ENCODE data around the gene ATP1A2. TPM values are rescaled to one million over a fixed set of nuclear protein-coding genes. Genes with fewer than 3 reads are reported as not detected.

ATP1A2 gene
- total RNA-seq, 1 donor from 2014 or later = 4.5 TPM

DNA sequence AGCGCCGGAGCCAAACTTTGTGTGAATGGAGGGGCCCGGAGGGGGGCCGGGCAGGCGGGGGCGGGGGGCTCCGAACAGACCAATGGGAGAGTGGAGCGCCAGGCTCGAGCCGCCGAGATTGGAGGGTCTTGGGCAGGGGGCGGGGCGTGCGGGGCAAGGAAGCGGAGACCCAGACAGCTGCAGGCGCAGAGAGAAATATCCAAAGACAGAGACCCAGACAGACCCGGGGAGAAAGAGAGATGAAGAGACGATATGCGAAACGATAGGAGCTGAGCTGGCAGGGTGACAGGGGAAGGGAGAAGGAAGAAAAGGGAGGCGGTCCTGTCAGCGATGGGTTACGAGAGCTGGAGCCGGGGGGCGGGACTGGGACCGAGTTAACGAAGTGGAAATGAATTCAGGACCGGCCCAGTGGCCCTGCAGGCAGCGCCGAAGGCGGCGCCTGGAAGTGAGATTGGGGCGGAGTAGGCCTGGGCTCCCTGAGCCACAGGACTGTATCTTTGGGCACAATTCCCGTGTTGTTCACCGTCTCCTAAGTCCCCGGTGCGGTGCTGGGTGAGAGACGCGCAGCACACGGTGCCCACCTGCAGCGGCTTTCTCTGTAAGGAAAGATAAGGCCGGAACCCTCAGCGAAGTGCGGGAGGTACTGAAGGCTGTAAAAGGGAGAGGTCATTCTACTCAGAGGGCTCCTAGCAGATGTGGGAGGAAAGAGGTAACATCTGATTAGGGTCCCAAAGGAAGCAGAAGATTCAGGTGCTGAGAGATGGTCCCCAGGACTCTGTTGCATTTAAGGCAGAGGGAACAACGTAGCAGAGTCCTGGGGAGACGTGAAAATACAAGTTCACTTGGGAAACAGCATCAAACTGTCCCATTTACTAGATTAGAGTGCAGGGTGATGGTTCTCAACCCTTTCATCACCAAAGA is 45.1 kb upstream of the ATP1A2 start:
- Histone ChIP-seq H3K4me1 (peaks cover 10% of the 10 kb centered on the region), H3K27me3 (ENCODE audit: low read depth) (peaks cover 5% of the 10 kb centered on the region), H3K27ac (no peak overlapping the region), H3K9me3 (no peaks in the 10 kb centered on the region), H3K36me3 (no peaks in the 10 kb centered on the region), H3K4me3 (peak overlapping the region; percentile 63)
- TF ChIP-seq CTCF (IDR thresholded peaks at IDR 0.05) = no peak
- peak; percentile 89 to 94 for ATAC-seq
- peak; percentile 87 for DNase-seq
- intact Hi-C loops (cut with DNase I) = no loop called here

DNA sequence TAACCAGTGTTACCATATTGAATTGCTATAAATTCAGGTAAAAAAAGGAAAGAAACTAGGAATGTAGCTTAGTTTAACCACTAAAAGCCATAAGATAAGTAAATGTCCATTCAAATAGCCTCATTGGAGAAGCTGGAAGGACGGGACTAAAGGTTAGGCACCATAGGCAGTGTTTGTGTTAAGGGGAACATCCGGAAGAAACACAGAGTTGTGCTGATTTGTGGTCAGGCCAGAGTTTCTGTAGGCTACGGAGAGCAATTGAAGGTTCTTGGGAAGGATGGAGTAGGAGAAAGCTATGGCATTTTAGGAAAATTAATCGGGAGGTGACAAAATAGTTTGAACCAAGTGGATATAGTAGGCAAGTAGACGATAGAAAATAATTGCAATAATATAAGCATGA is 44.3 kb upstream of the ATP1A2 start:
- Histone ChIP-seq H3K27ac (no peak overlapping the region), H3K27me3 (ENCODE audit: low read depth) (peaks cover 5% of the 10 kb centered on the region), H3K9me3 (no peaks in the 10 kb centered on the region), H3K4me1 (peaks cover 10% of the 10 kb centered on the region), H3K36me3 (no peaks in the 10 kb centered on the region), H3K4me3 (no peak overlapping the region)
- DNase-seq = no peak
- intact Hi-C loops (cut with DNase I) = no loop called here
- no peak for ATAC-seq
- TF ChIP-seq CTCF (IDR thresholded peaks at IDR 0.05) = no peak

DNA sequence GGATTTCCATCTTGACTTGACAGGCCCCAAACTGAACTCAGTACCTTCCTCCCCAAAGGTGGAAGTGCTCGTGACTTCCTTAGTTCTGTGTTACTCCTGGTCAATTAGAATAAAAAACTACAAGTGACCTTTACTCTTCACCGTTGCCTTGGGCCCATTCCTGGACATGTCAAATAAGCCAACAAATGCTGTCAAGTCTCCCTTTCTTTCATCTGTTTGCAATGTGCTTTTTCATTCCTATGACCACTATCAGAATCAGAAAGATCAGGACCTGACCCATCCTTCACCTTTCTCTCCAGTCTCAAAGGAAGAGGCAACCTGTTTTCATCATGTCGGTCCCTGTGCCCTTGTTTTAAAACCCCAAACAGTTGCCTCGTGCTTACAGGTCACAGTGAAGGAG is 40.7 kb upstream of the ATP1A2 start:
- no peak for DNase-seq
- Histone ChIP-seq H3K36me3 (no peaks in the 10 kb centered on the region), H3K4me1 (peaks cover 10% of the 10 kb centered on the region), H3K4me3 (no peak overlapping the region), H3K27me3 (ENCODE audit: low read depth) (peaks cover 20% of the 10 kb centered on the region), H3K9me3 (no peaks in the 10 kb centered on the region), H3K27ac (no peak overlapping the region)
- intact Hi-C loops (cut with DNase I) = no loop called here
- no peak for TF ChIP-seq CTCF (IDR thresholded peaks at IDR 0.05)
- no peak for ATAC-seq

DNA sequence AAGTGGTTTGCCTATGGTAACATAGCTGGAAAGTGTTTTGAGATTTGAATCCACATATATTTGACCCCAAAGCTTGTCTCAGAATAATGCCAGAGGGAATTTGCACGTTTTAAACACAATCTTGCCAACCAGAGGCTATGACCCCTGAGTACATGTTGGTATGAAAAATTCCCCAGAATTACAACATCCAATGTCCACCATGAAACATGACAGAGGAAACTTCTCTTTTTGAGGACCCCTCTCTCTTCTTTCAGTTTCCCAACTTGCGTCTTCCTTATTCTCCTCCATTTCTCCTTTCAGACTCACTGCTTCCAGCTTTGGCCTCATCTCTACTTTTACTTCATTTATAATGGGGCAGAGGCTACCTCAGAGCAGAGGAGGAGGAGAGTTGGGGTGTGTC is 39.7 kb upstream of the ATP1A2 start:
- intact Hi-C loops (cut with DNase I) = no loop called here
- no peaks in the 10 kb centered on the region for H3K9me3 ChIP-seq
- no peaks in the 10 kb centered on the region for H3K36me3 ChIP-seq
- H3K4me3 ChIP-seq = no peak overlapping the region
- no peak overlapping the region for H3K27ac ChIP-seq
- H3K4me1 ChIP-seq = peaks cover 4% of the 10 kb centered on the region
- TF ChIP-seq CTCF (IDR thresholded peaks at IDR 0.05) = no peak
- DNase-seq = no peak
- no peak for ATAC-seq
- H3K27me3 ChIP-seq (ENCODE audit: low read depth) = peaks cover 27% of the 10 kb centered on the region

DNA sequence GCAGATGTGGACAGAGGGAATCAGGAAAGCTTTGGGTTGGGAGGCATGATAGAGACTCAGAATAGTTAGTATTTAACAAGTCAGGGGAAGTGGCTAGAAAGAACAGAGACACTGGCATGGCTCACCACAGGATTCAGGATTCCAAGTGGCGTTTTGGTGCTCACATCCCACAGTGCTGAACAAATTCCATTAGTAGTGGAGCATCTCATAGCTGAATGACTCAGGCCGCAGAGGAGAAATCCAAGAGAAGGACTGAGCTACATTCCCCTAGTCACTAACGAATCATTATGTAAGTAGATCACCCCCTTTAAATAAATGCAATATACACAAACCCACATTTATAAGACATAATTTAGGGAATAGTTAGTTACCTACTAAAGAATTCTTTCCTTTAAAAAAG is 39.3 kb upstream of the ATP1A2 start:
- Histone ChIP-seq H3K4me3 (no peak overlapping the region), H3K9me3 (no peaks in the 10 kb centered on the region), H3K4me1 (no peaks in the 10 kb centered on the region), H3K36me3 (no peaks in the 10 kb centered on the region), H3K27ac (no peak overlapping the region), H3K27me3 (ENCODE audit: low read depth) (peaks cover 29% of the 10 kb centered on the region)
- ATAC-seq = no peak
- no peak for TF ChIP-seq CTCF (IDR thresholded peaks at IDR 0.05)
- DNase-seq = no peak
- intact Hi-C loops (cut with DNase I) = no loop called here

Data from lower lobe of right lung (tissue), 2 donors.